GM23338 (cell line): ENCODE results near the gene GUCY1B1. TPM values are rescaled to one million over a fixed set of nuclear protein-coding genes. Genes with fewer than 3 reads are reported as not detected.

ENCODE experiments used
- ATAC-seq: fragments of 200-7000 bp; cut with Tn5 transposase; 3 replicates; pipeline ENCODE4 v1.9.1; 2020
- DNase-seq: peaks from one replicate; pipeline ENCODE4 v3.0.0-alpha.2; 2015; ENCODE audit warnings: low spot score
- H2AFZ ChIP-seq: fragments of 200-600 bp; sonication (generic); 2 replicates; pipeline ENCODE4 v1.8.0; 2016; ENCODE audit warnings: antibody characterized with exemption, mild to moderate bottlenecking, moderate library complexity
- H3F3A ChIP-seq: fragments of 200-600 bp; sonication (generic); replicated peaks from 2 replicates; pipeline ENCODE4 v1.8.0; 2017; ENCODE audit warnings: antibody characterized with exemption, mixed run types, low read depth
- H3K27ac ChIP-seq: fragments of 200-600 bp; sonication (generic); 2 replicates; pipeline ENCODE4 v1.6.1; 2016; ENCODE audit warnings: low read depth
- H3K27me3 ChIP-seq: fragments of 200-600 bp; sonication (generic); 2 replicates; pipeline ENCODE4 v1.8.0; 2016; ENCODE audit warnings: mild to moderate bottlenecking, mixed run types, moderate library complexity; ENCODE audit not compliant: insufficient read depth
- H3K36me3 ChIP-seq: fragments of 200-600 bp; sonication (generic); 2 replicates; pipeline ENCODE4 v1.8.0; 2016; ENCODE audit warnings: mild to moderate bottlenecking; ENCODE audit not compliant: insufficient read depth
- H3K4me1 ChIP-seq: fragments of 200-600 bp; sonication (generic); 2 replicates; pipeline ENCODE4 v1.8.0; 2016; ENCODE audit warnings: mild to moderate bottlenecking, moderate library complexity; ENCODE audit not compliant: insufficient read depth
- H3K4me2 ChIP-seq: fragments of 200-600 bp; sonication (generic); 2 replicates; pipeline ENCODE4 v1.7.1; 2017; ENCODE audit warnings: mixed run types
- H3K4me3 ChIP-seq: fragments of 200-600 bp; sonication (generic); 2 replicates; pipeline ENCODE4 v1.6.1; 2016; ENCODE audit warnings: mixed run types
- H3K79me2 ChIP-seq: fragments of 200-600 bp; sonication (generic); replicated peaks from 2 replicates; pipeline ENCODE4 v1.8.0; 2017; ENCODE audit warnings: mild to moderate bottlenecking; ENCODE audit not compliant: insufficient read depth
- H3K9me2 ChIP-seq: fragments of 200-600 bp; sonication (generic); 2 replicates; pipeline ENCODE4 v1.8.0; 2017; ENCODE audit not compliant: insufficient read depth
- H4K20me1 ChIP-seq: fragments of 200-600 bp; sonication (generic); replicated peaks from 2 replicates; pipeline ENCODE4 v1.8.0; 2017; ENCODE audit warnings: mild to moderate bottlenecking; ENCODE audit not compliant: insufficient read depth
- H3K27ac Mint-ChIP-seq: 2 replicates; pipeline ENCODE4 v1.8.0; 2020; ENCODE audit warnings: inconsistent platforms, mild to moderate bottlenecking, moderate library complexity, mixed read lengths
- H3K27me3 Mint-ChIP-seq: 3 replicates; pipeline ENCODE4 v1.8.0; 2022; ENCODE audit warnings: low read depth, mild to moderate bottlenecking, moderate library complexity, mixed read lengths, inconsistent platforms; ENCODE audit not compliant: insufficient read depth, poor library complexity
- H3K36me3 Mint-ChIP-seq: 3 replicates; pipeline ENCODE4 v1.8.0; 2021; ENCODE audit warnings: low read depth, mild to moderate bottlenecking, inconsistent platforms, moderate library complexity, mixed read lengths
- H3K4me1 Mint-ChIP-seq: 3 replicates; pipeline ENCODE4 v1.8.0; 2020; ENCODE audit warnings: mild to moderate bottlenecking, inconsistent platforms, mixed read lengths
- H3K4me3 Mint-ChIP-seq: 3 replicates; pipeline ENCODE4 v1.8.0; 2021; ENCODE audit warnings: moderate library complexity, mild to moderate bottlenecking, inconsistent platforms, mixed read lengths
- H3K9me3 Mint-ChIP-seq: 3 replicates; pipeline ENCODE4 v1.8.0; 2020; ENCODE audit warnings: moderate library complexity, mild to moderate bottlenecking, inconsistent platforms, mixed read lengths
- CREB1 ChIP-seq: fragments of 250-450 bp; sonication (Bioruptor Pico); IDR thresholded peaks from 2 replicates; pipeline ENCODE4 v1.5.0; 2020; ENCODE audit warnings: low read depth, mild to moderate bottlenecking, moderate library complexity
- EZH2 ChIP-seq: fragments of 200-600 bp; sonication (generic); IDR thresholded peaks from one replicate; pipeline ENCODE4 v1.8.0; 2017; ENCODE audit warnings: antibody characterized with exemption, mild to moderate bottlenecking, low read depth; ENCODE audit not compliant: unreplicated experiment
- EZH2phosphoT487 ChIP-seq: fragments of 200-600 bp; sonication (generic); IDR thresholded peaks from one replicate; pipeline ENCODE4 v1.8.1; 2018; ENCODE audit warnings: antibody characterized with exemption; ENCODE audit not compliant: unreplicated experiment
- JUNB ChIP-seq: IDR thresholded peaks from one replicate; pipeline ENCODE4 v1.6.1; 2016; ENCODE audit warnings: antibody characterized with exemption; ENCODE audit not compliant: unreplicated experiment
- NANOG ChIP-seq: IDR thresholded peaks from 2 replicates; pipeline ENCODE4 v1.6.1; 2016; ENCODE audit warnings: antibody characterized with exemption, borderline replicate concordance
- POLR2AphosphoS5 ChIP-seq: IDR thresholded peaks from 2 replicates; pipeline ENCODE4 v1.6.1; 2016; ENCODE audit warnings: antibody characterized with exemption, low read depth
- ZNF114 ChIP-seq: fragments of 250-450 bp; sonication (Bioruptor Pico); IDR thresholded peaks from 2 replicates; pipeline ENCODE4 v1.5.0; 2020; ENCODE audit warnings: mild to moderate bottlenecking, moderate library complexity
- polyA plus RNA-seq: library from polyadenylated mRNA; unstranded; fragments of >200 nt; fragmentation: Nextera tagmentation; extraction: Ambion mirVana; gene quantifications from 2 replicates; pipeline ENCODE4 v1.2.1, GENCODE V29; 2016
- total RNA-seq: library from RNA; depleted of rRNA; stranded (reverse); fragments of >200 nt; shearing (Covaris generic); gene quantifications from 2 replicates; pipeline ENCODE4 v1.2.3, GENCODE V29; 2014
- TF ChIP-seq, protein P1 (sequence below): fragments of 250-450 bp; sonication (Bioruptor Pico); IDR thresholded peaks from 2 replicates; pipeline ENCODE4 v1.5.0; 2020; ENCODE audit warnings: mild to moderate bottlenecking, moderate library complexity

Gene GUCY1B1
- total and polyA plus RNA-seq, 2 experiments from 2014 or later, result 2.6 to 4.3 TPM

GRCh38 chr4:155846929-155847328, 88.1 kb downstream of the GUCY1B1 start (continued):
- TF ChIP-seq ZNF114 (CRISPR knock-in tag) (no peak), CREB1 (CRISPR knock-in tag) (no peak), NANOG (no peak), JUNB (no peak)
- TF ChIP-seq, protein P1, sequence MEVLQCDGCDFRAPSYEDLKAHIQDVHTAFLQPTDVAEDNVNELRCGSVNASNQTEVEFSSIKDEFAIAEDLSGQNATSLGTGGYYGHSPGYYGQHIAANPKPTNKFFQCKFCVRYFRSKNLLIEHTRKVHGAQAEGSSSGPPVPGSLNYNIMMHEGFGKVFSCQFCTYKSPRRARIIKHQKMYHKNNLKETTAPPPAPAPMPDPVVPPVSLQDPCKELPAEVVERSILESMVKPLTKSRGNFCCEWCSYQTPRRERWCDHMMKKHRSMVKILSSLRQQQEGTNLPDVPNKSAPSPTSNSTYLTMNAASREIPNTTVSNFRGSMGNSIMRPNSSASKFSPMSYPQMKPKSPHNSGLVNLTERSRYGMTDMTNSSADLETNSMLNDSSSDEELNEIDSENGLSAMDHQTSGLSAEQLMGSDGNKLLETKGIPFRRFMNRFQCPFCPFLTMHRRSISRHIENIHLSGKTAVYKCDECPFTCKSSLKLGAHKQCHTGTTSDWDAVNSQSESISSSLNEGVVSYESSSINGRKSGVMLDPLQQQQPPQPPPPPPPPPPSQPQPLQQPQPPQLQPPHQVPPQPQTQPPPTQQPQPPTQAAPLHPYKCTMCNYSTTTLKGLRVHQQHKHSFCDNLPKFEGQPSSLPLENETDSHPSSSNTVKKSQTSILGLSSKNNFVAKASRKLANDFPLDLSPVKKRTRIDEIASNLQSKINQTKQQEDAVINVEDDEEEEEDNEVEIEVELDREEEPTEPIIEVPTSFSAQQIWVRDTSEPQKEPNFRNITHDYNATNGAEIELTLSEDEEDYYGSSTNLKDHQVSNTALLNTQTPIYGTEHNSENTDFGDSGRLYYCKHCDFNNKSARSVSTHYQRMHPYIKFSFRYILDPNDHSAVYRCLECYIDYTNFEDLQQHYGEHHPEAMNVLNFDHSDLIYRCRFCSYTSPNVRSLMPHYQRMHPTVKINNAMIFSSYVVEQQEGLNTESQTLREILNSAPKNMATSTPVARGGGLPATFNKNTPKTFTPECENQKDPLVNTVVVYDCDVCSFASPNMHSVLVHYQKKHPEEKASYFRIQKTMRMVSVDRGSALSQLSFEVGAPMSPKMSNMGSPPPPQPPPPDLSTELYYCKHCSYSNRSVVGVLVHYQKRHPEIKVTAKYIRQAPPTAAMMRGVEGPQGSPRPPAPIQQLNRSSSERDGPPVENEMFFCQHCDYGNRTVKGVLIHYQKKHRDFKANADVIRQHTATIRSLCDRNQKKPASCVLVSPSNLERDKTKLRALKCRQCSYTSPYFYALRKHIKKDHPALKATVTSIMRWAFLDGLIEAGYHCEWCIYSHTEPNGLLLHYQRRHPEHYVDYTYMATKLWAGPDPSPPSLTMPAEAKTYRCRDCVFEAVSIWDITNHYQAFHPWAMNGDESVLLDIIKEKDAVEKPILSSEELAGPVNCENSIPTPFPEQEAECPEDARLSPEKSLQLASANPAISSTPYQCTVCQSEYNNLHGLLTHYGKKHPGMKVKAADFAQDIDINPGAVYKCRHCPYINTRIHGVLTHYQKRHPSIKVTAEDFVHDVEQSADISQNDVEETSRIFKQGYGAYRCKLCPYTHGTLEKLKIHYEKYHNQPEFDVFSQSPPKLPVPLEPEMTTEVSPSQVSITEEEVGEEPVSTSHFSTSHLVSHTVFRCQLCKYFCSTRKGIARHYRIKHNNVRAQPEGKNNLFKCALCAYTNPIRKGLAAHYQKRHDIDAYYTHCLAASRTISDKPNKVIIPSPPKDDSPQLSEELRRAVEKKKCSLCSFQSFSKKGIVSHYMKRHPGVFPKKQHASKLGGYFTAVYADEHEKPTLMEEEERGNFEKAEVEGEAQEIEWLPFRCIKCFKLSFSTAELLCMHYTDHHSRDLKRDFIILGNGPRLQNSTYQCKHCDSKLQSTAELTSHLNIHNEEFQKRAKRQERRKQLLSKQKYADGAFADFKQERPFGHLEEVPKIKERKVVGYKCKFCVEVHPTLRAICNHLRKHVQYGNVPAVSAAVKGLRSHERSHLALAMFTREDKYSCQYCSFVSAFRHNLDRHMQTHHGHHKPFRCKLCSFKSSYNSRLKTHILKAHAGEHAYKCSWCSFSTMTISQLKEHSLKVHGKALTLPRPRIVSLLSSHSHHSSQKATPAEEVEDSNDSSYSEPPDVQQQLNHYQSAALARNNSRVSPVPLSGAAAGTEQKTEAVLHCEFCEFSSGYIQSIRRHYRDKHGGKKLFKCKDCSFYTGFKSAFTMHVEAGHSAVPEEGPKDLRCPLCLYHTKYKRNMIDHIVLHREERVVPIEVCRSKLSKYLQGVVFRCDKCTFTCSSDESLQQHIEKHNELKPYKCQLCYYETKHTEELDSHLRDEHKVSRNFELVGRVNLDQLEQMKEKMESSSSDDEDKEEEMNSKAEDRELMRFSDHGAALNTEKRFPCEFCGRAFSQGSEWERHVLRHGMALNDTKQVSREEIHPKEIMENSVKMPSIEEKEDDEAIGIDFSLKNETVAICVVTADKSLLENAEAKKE, result no peak

GRCh38 chr4:155849042-155849441, 90.2 kb downstream of the GUCY1B1 start:
- Histone ChIP-seq H3K36me3 (peaks cover 20% of the 10 kb centered on the region), H3K4me2 (no peak overlapping the region), H3K9me2 (0 out of 2 replicates have a peak, but pooled peaks cover 5% of the 10 kb centered on the region), H2AFZ (no peak overlapping the region), H3K4me1 (no peaks in the 10 kb centered on the region), H4K20me1 (no peaks in the 10 kb centered on the region), H3K27ac (no peak overlapping the region), H3K27me3 (no peaks in the 10 kb centered on the region), H3F3A (no peaks in the 10 kb centered on the region), H3K79me2 (no peaks in the 10 kb centered on the region), H3K4me3 (no peak overlapping the region)
- H3K27me3 Mint-ChIP-seq, result peaks cover 2% of the 10 kb centered on the region
- peaks cover 27% of the 10 kb centered on the region; the same call in 2 of the 3 replicates for H3K36me3 Mint-ChIP-seq
- H3K4me3 Mint-ChIP-seq, result no peak overlapping the region
- no peak for DNase-seq
- TF ChIP-seq EZH2 (no peak), CREB1 (CRISPR knock-in tag) (no peak), POLR2AphosphoS5 (no peak), EZH2phosphoT487 (no peak)
- no peak for ATAC-seq
- H3K27ac Mint-ChIP-seq, result no peak overlapping the region
- H3K9me3 Mint-ChIP-seq, result peaks cover 56% of the 10 kb centered on the region
- peaks cover 2% of the 10 kb centered on the region; the same call in 1 of the 3 replicates for H3K4me1 Mint-ChIP-seq
